Cortex of kidney (tissue), 1 donor: ENCODE measurements around the gene FAM114A2.
"Not testable (repeated sequence)": the region's sequence is repeated elsewhere in the genome, so short reads cannot be mapped to it uniquely, and the experiment has no call there.

ENCODE experiments used
- DNase-seq: peaks from one replicate; lab custom pipeline; 2025; lab: John Stamatoyannopoulos, UW

The FAM114A2 gene

DNA sequence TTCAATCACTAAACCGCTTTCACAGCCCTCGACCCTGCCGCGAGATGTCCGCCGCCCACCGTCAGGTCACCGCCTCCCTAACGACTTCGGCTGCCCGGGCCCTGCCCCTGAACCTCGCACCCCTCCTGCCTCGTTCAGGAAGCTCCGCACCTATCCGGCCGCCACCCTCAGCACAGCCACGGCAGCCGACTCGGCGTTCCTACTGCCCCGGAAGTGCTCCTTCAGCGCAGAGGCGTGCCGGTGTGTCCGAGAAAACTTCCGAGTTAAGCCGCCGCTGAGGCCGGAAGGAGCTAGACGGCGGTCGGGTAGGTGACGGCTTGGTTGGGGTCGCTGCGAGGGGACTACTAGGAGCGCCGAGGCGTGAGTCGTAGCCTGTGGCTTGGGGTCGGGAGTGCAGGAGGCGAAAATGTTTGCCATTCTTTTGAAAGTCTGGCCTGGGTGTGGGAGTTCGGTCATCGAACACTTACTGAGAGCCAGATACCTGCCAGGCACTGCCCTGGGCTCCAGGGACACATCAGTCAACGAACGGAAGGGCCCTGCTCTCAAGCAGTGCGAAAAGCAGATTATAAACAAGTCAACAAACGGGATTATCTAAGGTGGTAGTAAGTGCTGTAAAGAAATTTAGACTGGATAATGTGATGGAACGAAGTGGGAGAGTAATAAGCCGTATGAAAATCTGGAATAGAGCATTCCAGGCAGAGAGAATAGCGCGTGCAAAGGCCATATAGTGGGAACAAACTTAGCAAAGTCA, at the start of gene FAM114A2, which contains the start of gene MFAP3:
TSS of gene FAM114A2 (minus strand) at position 204 of the 751 bp plus-strand sequence. CDS start 3,957 bp downstream, outside the sequence.
TSS of gene MFAP3 (plus strand) at position 261 of the 751 bp plus-strand sequence. CDS start 10,756 bp downstream, outside the sequence.
- no peak for DNase-seq

DNA sequence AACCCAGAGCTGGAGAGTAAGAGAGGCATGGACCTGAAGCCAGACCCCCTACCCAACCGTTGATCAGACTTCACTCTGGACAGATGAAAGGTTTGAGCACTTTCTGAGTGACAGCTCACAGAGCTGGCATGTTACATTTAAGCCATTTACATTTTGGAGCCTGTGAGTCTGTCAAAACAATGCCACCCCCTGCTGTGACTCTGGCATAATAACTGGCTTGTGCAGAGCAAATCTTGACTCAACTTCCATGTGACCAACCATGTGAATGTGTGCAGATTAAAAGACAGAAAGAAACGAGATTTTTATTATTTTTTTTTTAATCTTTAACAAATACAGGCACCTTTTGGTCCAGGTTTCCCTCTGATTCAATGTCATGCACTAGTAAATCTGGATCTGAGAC, 48.5 kb upstream of the FAM114A2 start:
- no peak for DNase-seq

DNA sequence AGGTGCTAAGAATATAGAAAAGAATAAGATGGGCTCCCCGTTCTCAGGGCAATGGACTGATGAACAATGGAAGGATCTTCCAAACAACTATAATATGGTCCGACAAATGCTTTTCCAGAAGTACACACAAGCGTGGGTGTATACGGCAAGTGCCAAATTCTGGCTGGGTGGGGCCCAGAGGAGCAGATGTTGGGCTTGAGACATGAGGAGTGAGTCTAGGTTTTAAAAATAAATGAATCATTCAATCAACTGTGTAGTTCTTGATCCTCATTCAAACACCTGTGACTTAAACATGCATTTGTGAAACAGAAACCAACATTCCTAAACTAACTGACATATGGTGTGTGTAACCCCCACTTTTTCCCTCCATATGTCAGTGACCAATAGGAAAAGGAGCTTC, 47.9 kb upstream of the FAM114A2 start:
- no peak for DNase-seq

DNA sequence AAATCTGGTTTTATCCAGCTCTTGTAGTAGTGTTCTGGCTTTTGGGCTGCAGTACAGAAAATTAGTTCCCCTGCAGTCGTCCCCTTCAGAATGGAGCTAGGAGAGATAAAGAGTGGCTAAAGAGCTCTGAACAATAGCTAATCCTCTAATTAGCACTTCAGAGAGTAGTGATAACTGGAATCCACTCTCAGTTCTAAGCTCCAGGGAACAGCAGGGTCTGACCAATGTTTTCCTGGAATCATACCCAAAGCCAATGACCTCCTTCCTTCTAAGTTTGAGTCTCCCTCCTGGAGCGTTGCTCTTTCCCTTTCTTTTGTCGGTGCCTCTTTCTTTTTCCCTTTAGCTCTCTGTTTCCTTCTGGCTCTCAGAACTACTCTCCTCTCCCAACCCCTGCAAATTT, 47.4 kb upstream of the FAM114A2 start:
- no peak for DNase-seq

DNA sequence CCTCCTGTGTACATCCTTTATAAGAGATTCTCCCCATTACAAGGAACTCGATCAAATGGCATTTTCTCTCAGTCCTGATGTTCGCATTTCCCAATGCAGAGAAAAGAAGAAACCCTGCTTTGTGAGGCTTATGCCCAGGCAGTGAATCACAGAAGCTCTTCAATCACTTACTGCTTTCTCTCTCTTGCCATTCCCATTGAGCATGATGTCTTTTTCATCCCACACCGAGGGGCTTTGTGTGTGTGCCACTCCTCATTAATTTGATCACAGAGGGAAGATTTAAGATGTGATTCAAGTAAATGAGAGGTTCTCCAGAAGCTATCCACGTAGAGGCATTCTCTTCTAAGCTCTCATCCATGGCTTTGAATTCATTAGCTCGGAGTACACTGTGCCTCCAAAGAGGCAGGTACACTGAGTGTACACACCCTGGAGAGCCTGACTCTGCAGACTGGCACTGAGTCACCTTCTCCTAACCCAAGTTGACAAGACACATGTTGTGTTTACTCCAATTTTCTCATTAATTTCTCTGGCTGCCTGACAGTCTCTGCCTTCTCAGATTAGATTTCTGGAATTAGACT, 45.4 kb upstream of the FAM114A2 start:
- DNase-seq, result no peak

DNA sequence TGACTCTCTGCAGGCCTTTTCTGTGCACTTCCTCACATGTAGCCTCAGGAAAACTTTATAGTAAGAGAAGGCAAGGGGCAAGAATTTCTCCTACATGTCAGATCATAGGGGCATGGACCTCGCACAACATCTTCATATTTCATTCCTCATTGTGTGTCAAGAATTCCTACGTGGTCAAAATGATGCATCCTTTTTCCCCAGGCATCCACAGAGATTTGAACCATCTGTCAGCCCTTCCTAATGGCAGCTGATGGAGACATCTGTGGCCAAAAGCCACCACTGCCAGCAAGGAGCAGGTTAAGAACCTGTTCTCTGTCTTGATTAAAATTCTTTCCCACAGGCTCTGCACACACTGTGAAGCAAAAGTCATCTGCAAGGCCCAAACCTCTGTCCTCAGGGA, 42.5 kb upstream of the FAM114A2 start:
- DNase-seq, result no peak

DNA sequence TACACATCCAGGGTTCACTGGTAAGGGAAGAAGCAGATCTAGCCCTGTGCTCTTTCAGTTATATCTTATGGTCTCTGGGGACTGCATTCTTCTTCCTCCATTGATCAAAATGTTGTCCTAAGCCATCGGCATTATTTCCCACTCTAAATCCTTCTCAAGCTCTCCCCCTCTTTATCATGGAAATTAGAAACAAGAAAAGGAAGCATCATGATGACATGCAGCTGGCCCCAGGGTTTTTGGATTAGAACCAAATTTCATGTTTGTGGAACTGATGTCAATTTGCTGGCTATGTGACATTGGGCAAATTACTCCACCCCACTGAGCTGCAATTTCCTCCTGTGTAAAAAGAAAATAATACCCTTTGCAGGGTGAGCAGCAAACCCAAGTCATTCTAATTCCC, 39.6 kb upstream of the FAM114A2 start:
- DNase-seq, result no peak

DNA sequence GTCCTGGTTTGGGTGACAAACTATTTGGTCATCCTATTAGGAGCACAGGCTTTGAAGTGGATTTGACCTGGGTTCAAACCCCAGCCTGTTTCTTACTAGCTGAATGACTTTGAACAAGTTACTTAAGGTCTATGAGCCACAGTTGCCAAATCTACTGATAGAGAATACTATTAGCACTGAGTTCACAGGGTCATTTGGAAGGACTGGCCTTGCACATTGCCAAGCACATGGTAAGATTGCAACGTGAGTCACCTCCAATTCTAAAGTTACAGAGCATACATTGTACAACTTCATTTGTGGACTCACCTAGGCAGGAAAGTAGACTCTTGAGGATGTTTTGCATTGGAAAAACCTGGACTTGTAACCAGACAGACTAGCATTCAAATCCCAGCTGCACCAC, 39.0 kb upstream of the FAM114A2 start:
- no peak for DNase-seq

DNA sequence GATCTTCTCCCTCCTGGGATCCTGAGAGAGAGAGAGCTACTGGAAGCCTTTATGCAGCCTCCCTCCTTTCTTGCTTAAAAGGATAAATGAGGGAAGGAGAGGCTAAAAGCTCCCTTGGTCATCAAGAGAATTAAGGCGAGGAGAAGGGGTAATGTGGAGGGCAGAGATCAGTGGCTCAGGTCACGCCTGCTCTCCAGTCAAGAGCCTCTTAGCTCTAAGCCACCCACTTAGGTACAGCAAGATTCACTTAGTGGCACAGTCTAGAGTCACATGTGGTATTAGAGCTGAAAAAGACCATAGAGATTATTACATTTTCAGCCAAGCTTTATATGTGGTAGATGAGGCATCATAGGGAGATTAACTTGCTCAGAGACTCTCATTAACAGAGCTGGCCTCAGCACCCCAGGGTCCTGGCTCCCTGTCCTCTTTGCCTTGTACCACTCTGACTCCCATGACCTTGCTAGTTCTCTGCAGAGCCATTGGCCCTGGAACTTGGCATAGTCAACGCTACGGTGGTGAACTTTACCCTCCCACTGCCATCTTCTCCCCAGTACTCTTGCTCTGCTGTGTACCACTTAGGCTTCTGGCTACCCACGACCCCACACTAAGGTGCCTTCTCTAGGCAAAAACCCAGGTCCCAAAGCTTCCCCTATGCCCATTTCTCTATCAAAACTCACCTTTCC, 37.7 kb upstream of the FAM114A2 start:
- DNase-seq, result no peak

DNA sequence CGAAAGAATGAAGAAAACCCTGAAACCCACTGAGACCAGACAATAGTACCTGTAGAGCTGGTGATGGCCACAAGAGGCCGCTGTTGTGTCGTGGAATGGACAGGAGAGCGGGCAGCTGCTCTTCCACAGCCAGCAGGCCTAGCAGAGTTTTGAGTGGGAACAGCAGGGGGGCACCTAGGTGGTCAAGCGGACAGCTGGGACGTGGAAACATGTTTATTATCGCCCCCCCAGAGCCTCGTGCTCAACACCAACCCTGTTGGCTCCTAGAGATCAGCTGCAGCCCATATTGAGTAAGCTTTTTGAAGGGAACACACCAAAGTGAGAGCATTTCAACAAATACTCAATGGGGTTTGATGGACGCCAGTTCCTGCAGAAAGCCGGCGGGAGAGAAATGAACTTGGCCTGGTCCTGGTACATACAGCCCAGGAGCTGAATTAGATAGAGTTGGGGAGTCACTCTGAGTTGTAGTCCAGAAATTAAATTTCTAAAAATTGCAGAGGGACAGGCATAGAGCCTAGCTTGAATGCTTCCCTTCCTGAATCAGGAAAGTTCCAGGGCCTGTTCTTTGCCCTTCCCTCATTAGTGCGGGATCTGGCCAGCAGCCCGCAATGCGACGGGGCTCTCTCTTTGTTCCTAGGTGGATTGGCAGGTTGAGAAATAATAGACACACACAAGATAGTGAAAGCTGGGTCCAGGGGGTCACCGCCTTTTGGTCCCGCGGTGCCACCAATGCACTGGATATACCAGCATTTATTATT, 33.9 kb upstream of the FAM114A2 start:
- no peak for DNase-seq

DNA sequence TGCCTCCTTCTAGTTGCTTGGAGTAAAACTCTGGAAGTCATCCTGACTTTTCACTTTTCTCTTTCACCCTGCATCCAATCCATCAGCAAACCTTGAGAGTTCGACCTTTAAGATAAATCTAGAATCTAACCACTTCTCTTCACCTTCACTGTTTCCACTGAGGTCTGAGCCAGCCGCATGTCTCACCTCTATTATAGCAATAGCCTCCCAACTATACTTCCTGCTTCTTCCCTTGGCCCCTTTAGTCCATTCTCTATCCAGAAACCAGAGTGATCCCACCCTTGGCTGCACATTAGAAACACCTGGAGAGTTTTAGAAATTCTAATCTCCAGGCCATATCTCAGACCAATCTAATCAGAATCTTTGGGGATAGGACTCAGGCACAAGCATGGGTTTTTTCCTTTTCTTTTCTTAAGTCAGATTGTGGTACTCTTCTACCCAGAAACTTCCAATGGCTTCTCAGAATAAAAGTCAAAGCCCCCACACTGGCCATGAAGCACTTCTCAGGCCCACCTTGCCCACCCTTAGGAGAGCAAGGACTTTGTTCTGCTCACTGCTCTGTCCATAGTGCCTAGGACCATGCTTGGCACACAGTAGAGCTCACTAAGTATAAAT, 33.2 kb upstream of the FAM114A2 start:
- DNase-seq, result no peak

DNA sequence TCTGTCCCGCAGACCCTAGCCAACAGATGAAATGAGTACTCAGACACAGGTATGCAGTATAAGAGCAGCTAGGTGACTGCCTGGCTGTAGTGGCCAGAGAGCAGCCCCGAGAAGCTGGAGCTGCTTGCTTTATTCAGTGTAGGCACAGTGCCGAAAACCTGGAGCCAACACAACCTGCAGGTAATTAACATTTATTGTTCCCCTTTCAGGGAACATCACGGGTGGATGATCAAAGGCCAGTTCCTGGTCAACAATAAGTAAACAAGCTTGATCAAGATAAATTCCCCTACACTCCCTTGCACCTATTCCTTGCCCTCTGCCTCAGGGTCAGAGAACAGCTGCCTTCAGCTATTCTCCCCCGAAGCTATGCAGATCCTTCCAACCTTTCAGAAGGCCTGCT, 31.1 kb upstream of the FAM114A2 start:
- DNase-seq, result not testable (repeated sequence)

DNA sequence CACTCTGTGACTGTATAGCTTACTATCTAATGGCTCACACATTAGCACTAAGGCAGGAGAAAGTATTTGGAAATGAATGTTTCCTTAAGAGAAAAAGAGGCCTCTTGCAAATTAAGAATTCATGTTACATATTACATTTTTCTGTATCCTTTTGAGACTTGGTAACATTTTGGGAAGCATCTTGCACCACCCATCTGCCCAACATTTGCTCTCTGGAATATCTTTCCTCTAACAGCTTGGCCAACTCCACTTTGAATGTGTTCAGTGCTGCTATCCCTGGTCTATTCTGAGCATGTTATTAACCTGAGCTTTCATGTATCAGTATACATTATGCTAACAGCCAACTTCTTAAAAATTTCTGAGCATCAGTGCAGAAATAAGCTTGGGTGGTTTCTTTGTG, 27.3 kb upstream of the FAM114A2 start:
- DNase-seq, result no peak

DNA sequence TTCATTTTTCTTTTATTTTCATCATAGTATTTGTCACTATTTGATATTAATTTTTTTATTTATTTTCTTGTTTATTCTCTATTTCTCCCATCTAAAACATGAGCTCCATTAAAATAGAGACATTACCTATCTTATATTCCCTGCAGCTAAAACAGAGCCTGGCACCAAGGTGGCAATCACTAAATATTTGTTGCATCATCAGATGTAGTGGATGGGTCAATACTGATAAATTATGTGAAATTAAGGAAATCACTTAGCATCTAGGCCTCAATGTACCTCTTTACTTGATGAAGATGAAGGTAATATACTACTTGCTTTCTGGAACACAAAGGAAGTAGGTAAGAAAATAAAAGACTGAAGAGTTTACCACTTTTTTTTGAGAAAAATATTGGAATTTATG, 24.7 kb upstream of the FAM114A2 start:
- no peak for DNase-seq

DNA sequence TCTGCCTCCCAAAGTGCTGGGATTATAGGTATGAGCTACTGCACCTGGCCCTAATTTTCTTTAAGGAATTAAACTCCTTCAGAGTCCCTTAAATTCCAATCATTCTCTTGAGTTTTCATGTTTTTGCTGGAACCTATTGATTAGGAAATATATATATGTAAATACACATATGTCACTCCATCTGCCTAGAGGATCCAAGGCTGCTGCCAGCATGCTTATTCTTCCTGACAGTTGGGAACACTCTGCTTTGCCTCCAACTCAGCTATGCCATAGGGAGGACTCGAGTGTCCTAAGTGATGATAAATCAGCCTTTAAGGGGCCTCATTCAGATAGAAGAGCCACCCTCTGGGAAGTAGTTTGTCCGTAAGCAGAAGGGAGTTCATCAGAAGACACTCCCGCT, 21.9 kb upstream of the FAM114A2 start:
- DNase-seq, result no peak

DNA sequence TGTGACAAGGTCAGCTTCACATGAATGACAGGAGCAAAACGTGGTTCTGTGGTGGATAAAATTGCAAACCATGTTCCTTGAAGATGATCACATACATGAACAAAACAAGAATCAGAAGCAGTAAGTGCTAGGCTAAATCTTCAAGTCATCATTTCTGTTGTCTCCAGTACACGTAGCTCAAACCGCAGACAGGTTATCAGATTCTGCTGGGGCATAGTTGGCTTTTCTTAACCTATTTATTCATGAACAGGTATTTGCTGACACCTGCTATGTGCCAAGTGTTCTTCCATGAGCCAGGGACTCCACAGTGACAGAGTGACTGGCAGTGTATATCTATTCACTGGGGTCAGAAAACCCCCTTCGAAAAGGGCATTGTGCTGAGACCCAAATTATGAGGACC, 20.9 kb upstream of the FAM114A2 start:
- DNase-seq, result no peak

DNA sequence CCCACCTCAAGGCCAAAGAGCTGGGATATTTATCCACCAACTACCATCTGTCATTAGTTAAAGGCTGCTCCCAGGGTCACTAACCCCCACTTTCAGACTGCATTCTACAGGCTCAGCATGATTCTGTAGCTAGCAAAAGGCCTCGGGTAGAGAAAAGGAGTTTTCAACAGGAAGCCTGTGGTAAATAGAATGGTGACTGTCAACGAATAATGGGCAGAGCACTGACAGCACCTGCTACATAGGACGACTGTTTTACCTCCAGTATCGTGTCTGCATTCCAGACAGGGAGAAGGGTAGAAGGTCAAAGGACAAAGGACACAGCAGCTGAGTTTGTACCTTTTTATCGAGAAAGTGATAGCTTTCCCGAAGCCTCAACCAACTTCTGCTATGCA, 20.3 kb upstream of the FAM114A2 start:
- no peak for DNase-seq

DNA sequence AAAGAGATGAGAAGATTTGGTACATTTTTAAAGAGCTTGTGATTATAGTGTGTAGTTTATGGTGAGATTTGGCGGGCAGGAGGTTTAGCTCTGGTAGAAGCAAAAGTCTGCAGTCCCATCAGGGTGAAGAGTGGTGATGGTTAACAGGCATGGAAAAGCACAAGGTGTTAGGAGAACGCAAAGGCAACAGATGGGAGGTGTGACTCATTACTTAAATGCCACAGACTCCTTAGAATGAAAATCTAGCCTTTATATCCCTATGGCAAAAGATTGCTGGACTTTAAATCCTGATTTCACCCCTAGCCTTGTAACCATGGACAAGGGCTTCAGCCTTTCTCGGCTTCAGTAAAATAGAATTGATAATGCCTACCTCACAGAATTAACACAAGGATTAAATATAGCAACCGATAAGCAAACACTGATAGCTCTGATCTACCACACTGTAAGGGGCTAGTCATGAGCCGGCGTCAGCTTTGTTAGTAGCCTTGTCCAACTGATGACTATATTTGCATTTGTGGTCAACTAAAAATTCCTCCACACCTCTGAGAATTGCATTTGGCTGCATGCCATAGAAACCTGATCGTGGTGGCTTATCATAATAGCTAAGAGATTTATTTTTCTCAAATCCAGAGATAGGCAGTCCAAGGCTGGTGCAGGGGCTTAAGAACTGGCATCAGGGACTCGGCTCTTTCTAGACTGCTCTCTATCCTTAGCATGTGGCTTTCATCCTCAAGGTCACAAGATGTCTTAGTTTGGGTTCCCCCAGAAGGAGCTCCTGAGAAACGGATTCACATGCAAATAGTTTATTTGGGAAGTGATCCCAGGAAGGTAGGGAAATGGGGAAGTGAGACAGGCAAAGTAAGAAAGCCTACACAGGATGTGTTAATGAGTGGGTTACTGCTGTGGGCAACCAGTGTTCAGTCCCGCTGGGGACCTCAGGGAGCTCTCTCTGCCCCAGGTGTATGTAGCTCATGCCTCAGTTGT, 19.6 kb upstream of the FAM114A2 start:
- no peak for DNase-seq

DNA sequence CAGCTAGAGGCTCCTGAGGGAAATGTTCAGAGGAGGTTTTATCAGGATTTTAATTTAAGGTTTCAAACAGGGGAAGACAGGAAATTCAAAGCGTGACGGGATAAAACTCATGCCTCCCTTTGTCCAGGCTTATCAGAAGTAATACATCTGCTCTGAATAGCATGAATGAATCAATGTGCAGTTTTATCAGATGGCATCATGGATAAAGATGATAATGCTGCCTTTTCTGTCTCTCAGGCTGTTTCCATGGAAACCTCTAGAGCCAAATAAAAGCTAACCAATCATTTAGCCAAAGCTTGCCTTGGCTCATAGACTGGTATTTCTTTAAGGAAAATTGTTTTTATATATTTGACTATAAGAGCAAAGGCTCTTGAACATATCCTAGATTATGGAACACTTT, 16.5 kb upstream of the FAM114A2 start:
- no peak for DNase-seq

DNA sequence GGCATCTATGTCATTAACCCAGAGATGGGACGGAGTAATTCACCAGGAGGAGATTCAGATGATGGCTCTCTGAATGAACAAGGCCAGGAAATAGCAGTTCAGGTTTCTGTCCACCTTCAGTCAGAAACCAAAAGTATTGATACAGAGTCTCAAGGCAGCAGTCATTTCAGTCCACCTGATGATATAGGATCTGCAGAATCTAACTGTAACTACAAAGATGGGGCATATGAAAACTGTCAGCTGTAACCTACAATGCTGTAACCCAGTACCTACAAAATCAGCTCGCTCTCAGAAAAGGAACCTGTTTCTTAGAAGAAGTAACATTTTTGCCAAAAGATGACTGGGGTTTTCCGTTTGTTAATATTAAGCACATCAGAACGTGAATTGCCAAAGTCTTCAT, 14.8 kb upstream of the FAM114A2 start:
- no peak for DNase-seq

DNA sequence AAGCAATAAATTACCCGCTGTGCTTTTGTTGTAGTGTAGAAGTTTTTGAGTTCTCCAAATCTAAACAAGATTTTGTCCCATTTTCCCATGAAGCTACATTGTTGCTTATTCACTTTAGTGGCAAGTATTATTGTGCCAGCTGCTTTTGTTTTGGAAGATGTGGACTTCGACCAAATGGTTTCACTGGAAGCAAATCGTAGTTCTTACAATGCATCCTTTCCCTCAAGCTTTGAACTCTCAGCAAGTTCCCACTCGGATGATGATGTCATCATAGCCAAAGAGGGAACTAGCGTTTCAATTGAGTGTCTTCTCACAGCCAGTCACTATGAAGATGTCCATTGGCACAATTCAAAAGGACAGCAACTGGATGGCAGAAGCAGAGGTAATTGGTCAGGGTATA, 10.9 kb upstream of the FAM114A2 start:
- DNase-seq, result no peak
